Hepatocyte (in vitro differentiated cells): Measurements from ENCODE around the gene DTX3.

ENCODE experiments used
- EZH2 ChIP-seq: fragments of 200-600 bp; sonication (generic); IDR thresholded peaks from 2 replicates; pipeline ENCODE4 v1.6.1; 2016; ENCODE audit warnings: antibody characterized with exemption, mild to moderate bottlenecking, borderline replicate concordance
- EZH2phosphoT487 ChIP-seq: fragments of 200-600 bp; sonication (generic); IDR thresholded peaks from one replicate; pipeline ENCODE4 v1.6.1; 2018; ENCODE audit warnings: antibody characterized with exemption, mild to moderate bottlenecking, low read depth, moderate library complexity; ENCODE audit not compliant: unreplicated experiment, severe bottlenecking
- TF ChIP-seq, protein P1 (sequence below): fragments of 200-600 bp; sonication (generic); IDR thresholded peaks from 2 replicates; pipeline ENCODE4 v1.5.1; 2016; ENCODE audit warnings: antibody characterized with exemption, mild to moderate bottlenecking; ENCODE audit not compliant: poor library complexity

DNA sequence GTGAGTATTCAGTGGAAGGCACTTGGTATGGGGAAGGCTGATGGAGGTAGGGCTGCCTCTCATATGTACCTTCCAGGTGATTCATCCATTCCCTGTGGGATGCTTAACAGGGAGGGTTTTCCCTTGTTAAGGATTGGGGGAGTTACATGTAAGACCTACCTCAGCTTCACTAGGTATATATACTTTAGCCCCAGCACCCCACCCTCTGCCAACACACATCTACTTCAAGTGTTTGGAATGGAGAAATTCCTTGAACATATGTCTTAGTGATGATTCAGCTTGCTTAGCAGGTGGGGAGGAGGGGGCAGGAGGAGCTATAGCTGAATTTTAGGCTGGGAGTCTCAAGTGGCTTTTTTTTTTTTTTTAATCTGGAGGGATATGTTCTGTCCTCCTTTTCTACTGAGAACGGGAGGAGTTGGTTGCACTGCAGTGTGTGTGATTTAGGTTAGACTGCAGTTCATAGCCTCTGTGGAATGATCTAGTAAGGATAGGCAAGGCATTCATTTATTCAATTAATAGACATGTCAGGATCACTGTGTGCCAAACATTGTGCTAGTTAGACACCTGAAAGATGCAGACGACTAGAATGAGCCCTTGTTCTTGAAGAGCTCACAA, 12.0 kb upstream of the DTX3 start:
- TF ChIP-seq, protein P1, sequence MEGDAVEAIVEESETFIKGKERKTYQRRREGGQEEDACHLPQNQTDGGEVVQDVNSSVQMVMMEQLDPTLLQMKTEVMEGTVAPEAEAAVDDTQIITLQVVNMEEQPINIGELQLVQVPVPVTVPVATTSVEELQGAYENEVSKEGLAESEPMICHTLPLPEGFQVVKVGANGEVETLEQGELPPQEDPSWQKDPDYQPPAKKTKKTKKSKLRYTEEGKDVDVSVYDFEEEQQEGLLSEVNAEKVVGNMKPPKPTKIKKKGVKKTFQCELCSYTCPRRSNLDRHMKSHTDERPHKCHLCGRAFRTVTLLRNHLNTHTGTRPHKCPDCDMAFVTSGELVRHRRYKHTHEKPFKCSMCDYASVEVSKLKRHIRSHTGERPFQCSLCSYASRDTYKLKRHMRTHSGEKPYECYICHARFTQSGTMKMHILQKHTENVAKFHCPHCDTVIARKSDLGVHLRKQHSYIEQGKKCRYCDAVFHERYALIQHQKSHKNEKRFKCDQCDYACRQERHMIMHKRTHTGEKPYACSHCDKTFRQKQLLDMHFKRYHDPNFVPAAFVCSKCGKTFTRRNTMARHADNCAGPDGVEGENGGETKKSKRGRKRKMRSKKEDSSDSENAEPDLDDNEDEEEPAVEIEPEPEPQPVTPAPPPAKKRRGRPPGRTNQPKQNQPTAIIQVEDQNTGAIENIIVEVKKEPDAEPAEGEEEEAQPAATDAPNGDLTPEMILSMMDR: no peak
- no peak for TF ChIP-seq EZH2
- no peak for TF ChIP-seq EZH2phosphoT487
